HG03280 (cell line): ENCODE data around the gene PTPRCAP.
A peak's percentile ranks its signal among the peaks of the same experiment; 100 is the strongest.
"Not testable (repeated sequence)": the region's sequence is repeated elsewhere in the genome, so short reads cannot be mapped to it uniquely, and the experiment has no call there.

Experiments
- ATAC-seq: cut with Tn5 transposase; IDR thresholded peaks from one replicate; pipeline ENCODE4 v1.9.1; 2021; ENCODE audit warnings: mild to moderate bottlenecking, moderate library complexity; ENCODE audit not compliant: unreplicated experiment

The PTPRCAP gene

GRCh38 chr11:67465530-67465929, 28.0 kb upstream of the PTPRCAP start:
- ATAC-seq = not testable (repeated sequence)

GRCh38 chr11:67465189-67465510, 27.7 kb upstream of the PTPRCAP start:
- ATAC-seq = no peak

GRCh38 chr11:67464411-67465188, 27.1 kb upstream of the PTPRCAP start:
- peak; percentile 68 for ATAC-seq

DNA sequence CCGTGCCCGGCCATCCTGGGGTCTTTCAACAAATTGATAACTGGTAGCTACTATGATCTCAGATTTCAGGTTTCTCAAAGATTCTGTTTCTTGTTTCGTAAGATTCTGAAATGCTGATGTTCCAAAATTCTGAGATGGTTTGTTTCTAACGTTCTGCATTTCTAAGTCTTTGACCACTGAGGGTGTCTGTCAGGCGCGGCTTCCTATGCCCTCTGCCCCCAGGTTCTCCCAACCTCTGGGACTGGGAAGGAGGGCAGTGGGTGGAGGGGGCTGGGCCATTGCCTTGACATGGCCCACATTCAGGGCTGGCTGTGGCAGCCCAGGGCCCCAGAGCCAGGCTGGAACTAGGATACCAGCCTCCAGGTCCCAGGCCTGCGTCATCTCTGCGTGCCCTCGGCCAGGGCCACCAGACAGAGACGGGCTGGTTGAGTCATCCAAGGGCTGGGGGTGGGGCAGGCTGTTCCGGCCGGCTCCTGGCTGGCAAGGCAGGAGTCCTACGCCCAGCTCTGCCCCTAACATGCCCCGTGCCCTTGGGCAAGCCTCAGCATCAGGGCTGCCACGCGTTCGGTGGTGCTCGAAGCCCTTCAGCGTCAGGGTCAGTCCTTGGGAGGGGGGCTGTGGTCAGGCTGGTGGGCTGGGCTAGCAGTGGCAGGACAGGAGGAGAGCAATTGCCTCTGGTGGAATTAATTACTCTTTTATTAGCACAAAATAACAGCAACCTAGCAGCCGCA, 26.4 kb upstream of the PTPRCAP start:
- ATAC-seq = no peak

GRCh38 chr11:67463186-67463585, 25.7 kb upstream of the PTPRCAP start:
- ATAC-seq = no peak

DNA sequence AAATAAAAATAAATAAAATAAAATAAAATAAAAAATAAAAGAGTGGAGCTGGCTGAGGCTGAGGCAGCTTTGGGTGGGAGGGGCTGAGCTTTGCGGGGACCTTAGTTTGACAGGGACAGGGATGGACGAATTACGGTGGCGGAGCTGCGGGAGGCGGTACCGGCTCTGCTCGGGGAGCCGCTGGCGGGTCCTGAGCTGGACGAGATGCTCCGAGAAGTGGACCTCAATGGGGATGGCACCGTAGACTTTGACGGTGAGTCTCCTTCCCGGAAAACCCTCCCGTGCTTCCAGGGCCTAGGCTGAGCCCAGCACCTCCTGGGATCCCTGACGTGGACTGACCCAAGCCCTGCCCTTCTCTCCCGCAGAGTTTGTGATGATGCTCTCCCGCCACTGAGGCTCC, 20.8 kb upstream of the PTPRCAP start:
- ATAC-seq = no peak

DNA sequence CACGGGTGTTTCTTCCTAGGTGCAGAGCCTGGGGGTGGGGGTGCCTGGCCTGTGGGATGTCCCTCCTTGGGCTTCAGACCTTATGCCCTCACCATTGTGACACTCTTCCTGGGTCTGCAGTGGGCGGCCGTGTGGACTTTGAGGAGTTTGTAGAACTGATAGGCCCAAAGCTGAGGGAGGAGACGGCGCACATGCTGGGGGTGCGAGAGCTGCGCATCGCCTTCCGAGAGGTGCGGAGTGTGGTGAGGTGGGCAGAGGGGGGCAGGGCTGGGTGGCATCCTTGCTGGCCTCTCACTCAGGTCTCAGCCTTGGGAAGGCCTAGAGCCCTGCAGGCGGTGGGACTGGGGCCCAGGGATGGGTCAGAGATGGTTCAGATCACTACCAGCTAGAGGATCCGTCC, 20.0 kb upstream of the PTPRCAP start:
- no peak for ATAC-seq

DNA sequence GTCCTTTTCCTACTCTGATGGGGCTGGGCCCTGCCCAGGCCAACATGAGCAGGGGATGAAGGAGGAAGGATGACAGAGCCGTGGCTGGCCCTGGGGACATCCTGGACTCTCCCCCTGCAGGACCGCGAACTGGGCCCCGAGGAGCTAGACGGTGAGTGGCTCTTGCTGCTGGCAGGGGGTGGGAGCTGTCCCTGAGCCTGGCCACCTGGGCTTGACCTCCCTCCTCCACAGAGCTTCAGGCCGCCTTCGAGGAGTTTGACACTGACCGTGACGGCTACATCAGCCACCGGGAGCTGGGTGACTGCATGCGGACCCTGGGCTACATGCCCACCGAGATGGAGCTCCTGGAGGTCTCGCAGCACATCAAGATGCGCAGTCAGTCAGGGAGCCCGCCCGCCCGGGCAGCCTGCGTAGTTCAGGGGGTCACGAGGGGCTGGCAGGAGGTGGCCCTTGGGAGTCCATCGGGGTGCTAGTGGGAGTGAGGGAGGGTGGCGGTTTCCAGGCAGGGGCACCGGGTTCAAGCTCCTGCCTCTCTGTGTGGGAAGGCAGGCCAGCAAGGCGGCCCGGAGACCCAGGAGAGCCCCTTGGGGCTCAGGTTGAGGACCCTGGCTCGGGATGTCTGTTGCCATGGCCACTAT, 18.7 kb upstream of the PTPRCAP start:
- no peak for ATAC-seq

DNA sequence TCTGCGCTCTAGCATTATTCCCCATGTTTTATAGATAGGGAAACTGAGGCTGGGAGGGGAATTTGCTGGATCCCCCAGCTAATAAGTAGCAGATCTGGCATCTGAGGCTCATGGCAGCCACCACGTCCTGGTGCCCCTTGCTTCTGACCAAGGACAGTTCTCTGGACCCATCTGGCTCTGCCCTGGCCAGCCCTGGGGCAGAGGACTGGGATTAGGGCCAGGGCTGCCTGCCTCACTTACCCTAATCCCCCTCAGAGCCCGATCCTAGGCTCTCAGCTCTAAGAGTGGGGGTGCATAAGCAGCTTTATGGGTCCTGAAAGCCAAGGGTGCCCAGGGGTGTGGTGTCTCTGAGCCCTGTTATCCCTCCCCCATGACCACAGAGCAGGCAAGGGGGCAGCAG, 17.6 kb upstream of the PTPRCAP start, which contains the start of gene CABP4:
TSS of gene CABP4 (plus strand) at position 301 of the 400 bp plus-strand sequence. CDS start at position 371, 70 bp downstream.
- no peak for ATAC-seq

DNA sequence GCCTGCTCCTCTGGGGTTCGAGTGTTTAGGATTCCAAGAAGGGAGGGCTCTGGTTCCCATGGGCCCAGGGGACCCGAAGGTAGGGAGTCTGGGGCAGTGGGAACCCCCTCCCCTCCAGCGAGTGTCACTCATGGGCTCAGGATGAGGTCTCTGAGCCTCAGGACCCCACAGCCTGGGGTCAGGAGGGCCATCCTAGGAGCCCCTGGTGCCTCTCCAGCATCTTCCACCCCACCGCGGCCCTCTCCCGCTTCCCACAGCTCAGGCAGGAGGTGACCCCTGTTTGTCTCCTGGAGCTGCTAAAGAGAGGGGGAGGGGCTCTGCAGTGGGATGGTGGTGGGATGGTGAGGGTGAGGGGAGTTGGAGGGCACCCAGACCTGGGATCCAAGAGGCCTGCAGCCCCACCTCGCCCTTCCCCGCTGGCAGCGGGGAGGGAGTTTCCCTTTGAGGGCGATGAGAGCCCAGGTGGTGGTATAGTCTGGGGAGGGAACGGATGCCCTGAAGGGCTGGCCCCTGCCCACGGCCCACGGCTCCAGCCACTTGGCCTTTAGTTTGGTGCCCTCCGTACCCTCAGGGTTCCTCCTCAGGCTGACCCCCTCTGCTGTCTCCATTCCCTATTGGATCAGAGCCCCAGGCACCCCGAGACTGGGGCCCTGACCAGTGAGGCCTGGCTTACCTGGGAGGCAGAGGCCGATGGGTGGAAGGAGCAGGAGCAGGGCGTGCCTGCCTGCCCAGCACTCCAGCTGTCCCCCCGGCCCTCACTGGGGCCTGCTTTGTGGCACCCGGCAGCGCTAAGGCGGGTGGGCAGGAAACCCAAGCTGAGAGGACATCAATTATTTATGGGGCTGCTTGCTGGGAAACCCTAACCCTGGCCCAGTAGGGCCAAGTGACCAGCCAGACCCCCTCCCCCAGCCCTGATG, 16.6 kb upstream of the PTPRCAP start:
- no peak for ATAC-seq

- no peak for ATAC-seq
These were observed 14.9 kb upstream of the PTPRCAP start, which contains the start of gene GPR152 for GRCh38 chr11:67452141-67452952. Gene GPR152, minus strand, starts transcription at chr11:67452729. Its CDS starts 5 bp downstream, at chr11:67452724.

DNA sequence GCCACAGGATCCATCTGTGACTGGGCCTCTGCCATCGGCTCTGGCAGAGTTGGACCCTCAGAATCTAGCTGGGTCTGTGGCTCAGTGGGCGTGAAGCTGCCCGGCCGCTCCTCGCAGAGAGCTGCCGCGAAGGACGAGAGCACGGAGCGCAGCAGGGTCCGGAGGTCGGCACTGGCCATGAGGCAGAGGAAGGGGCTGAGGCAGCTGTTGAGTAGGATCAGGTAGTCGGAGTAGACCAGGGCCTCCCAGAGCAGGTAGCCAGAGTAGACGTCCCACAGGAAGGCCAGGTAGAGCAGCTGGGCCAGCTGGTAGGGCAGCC, 14.1 kb upstream of the PTPRCAP start:
- ATAC-seq = no peak

DNA sequence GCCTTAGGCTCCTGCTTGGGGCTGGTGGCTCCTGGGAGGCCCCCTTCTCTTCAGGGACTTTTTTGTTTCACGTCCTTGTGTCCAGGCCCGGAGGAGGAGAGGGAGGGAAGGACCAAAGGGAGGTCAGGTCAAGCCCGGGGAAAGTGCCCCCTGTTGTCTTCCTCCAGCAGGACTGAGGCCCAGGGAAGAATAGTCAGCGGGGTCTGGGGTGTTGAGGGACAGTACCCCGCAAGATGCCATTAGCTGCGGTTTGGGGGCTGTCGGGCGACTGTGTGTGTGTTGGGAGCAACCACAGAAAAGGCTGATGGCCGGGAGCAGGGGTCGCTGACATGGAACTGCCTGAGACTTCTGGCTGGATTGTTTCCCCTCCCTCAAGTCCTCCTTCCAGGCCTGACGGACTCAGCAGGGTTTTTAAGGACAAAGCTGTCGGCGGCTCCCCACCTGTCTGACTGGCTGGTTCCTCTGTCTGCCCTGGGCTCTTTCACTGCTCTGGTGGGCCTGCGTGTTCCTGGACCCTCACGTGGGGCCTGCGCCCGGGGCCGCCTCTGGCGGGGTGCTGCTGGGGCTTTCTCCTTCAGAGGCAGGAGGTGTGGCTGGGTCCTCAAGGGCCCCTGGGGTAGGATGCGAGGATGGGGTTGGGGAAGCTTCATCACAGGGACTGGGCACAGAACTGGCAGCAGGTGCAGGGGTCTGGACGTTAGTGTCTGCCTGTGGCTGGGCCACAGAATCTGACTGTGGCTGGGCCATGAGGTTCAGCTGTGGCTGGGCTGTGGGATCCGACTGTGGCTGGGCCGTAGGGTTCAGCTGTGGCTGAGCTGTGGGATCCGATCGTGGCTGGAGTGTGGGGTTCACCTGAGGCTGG, 13.5 kb upstream of the PTPRCAP start:
- no peak for ATAC-seq

DNA sequence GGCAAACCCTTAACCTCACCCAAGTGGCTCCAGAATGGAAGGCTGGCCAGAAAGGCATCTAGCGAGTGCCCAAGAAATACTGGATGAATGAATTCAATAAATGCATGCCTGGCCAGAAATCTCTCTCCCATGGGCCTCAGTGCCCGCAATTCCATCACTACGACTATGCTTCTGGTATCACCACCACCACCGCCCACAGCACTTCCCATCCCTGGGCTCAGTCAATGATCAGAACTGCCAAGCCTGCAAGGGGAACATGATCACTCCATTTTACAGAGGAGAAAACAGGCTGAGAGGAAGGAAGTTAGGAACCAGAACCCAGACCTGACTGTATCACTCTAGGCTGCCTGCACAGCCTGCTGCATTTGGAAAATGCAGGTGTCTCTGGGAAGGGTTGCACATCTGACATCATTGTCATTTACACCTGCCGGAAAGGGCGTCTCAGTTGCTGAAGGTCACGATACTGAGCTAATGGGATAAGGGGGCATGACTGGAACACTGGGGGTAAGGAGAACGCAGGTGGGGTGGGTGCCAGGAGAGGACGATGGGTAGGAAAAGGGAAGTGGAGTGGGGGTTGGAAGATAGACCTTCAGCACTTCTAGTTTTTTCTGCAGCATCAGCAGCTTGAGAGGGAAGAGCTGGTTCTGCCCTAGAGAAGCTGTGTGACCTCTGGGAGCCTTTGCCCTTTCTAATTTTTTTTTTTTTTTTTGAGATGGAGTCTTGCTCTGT, 11.8 kb upstream of the PTPRCAP start:
- ATAC-seq = no peak

GRCh38 chr11:67448220-67448609, 10.7 kb upstream of the PTPRCAP start:
- ATAC-seq = no peak

DNA sequence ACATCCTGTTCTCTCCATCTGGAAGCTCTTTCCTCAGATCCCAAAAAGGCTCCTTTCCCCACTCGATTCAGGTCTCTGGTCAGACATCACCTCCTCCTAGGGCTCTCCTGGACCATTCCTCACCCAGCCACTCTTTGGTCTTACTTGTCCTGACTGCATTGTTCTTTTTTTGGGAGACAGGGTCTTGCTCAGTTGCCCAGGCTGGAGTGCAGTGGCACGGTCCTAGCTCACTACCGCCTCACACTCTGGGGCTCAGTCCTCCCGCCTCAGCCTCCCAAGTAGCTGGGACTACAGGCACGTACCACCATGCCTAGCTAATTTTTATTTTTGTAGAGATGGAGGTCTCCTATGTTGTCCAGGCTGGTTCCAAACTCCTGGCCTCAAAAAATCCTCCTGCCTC, 8.0 kb upstream of the PTPRCAP start:
- ATAC-seq = no peak

- ATAC-seq = no peak
These were observed 5.3 kb upstream of the PTPRCAP start for GRCh38 chr11:67442504-67443404.
